ENCODE results near the gene POF1B.

POF1B gene

GRCh38 chrX:85243155-85243554 lies 136.3 kb downstream of the POF1B start:
- DNase-seq: no peak
